ENCODE results near the gene ETFA. TPM values are rescaled to one million over a fixed set of nuclear protein-coding genes. Genes with fewer than 3 reads are reported as not detected.

Gene ETFA
- total and polyA plus RNA-seq, 2 of the 8 experiments (the other 6 are each of a cell fraction or from before 2014, with no cell fraction given) = 60.9 to 90.0 TPM

- Histone ChIP-seq H3K23ac (ENCODE audit: insufficient read length) (no peak overlapping the region), H2BK120ac (replicated peaks; ENCODE audit: low read depth, low read length) (no peak overlapping the region), H3K36me3 (ENCODE audit: control insufficient read depth in 2 of 4, insufficient read depth in 4 of 4, low read length in 3 of 4) (no peaks in the 10 kb centered on the region), H3K4me2 (ENCODE audit: insufficient read depth in 1 of 2, low read depth in 2 of 2, low read length in 2 of 2) (no peak overlapping the region), H3K9ac (replicated peaks in 1 of 4; ENCODE audit: extremely low read depth in 1 of 4, low read depth in 3 of 4, low read length in 3 of 4) (no peak overlapping the region), H4K8ac (ENCODE audit: extremely low read depth, insufficient read depth, low read length) (no peak overlapping the region), H3K56ac (replicated peaks; ENCODE audit: insufficient read length, low read depth, low read length) (no peak overlapping the region), H3K4me3 (ENCODE audit: extremely low read depth in 1 of 4, insufficient read depth in 2 of 4, low read depth in 3 of 4, low read length in 4 of 4) (no peak overlapping the region), H4K20me1 (replicated peaks in 1 of 2; ENCODE audit: control insufficient read depth in 1 of 2, insufficient read depth in 2 of 2, low read length in 2 of 2) (no peaks in the 10 kb centered on the region), H3K23me2 (ENCODE audit: low read depth, low read length) (0 out of 2 replicates have a peak, but pooled peaks cover under 1% of the 10 kb centered on the region), H4K91ac (replicated peaks; ENCODE audit: insufficient read length, low read length) (no peak overlapping the region), H3K27me3 (replicated peaks in 1 of 4; ENCODE audit: control insufficient read depth in 3 of 4, extremely low read depth in 1 of 4, insufficient read depth in 3 of 4, low read length in 3 of 4) (no peaks in the 10 kb centered on the region), H3K27ac (ENCODE audit: low read depth, low read length) (no peak overlapping the region), H3K4me1 (replicated peaks in 1 of 4; ENCODE audit: control insufficient read depth in 3 of 4, insufficient read depth in 4 of 4, low read length in 3 of 4) (peaks cover 0 to 3% (median 0%) of the 10 kb centered on the region in 4 experiments; a peak in 2 of 7 replicates), H2BK5ac (ENCODE audit: low read depth, low read length) (no peak overlapping the region), H4K5ac (ENCODE audit: insufficient read length, low read depth, low read length) (no peak overlapping the region), H3K79me2 (ENCODE audit: control insufficient read depth in 1 of 2, insufficient read depth in 2 of 2, low read length in 2 of 2) (no peaks in the 10 kb centered on the region), H2AFZ (ENCODE audit: low read length) (no peak overlapping the region), H2BK12ac (ENCODE audit: low read depth, low read length) (no peak overlapping the region), H3K4ac (replicated peaks; ENCODE audit: insufficient read length, low read depth, low read length) (no peak overlapping the region), H3K18ac (ENCODE audit: extremely low read depth, low read length) (no peak overlapping the region), H3K9me3 (ENCODE audit: insufficient read depth in 2 of 2, low read depth in 1 of 2, low read length in 1 of 2) (no peaks in the 10 kb centered on the region), H2BK15ac (ENCODE audit: low read length) (no peak overlapping the region), H3K79me1 (ENCODE audit: low read depth, low read length) (no peaks in the 10 kb centered on the region), H2AK5ac (ENCODE audit: low read depth, low read length) (no peak overlapping the region), H3K14ac (ENCODE audit: insufficient read length) (no peak overlapping the region), H2BK20ac (ENCODE audit: low read length) (no peak overlapping the region)
- DNase-seq (ENCODE audit: low read depth in 1 of 2, low spot score in 2 of 2) (no peak), FAIRE-seq (no peak)
- WGBS, 2 experiments (ENCODE audit: extremely low coverage in 1 of 2, insufficient coverage in 1 of 2, insufficient read length in 1 of 2, insufficient replicate concordance in 2 of 2, low coverage in 1 of 2, low lambda C conversion rate in 2 of 2, missing lambda C conversion rate in 1 of 2) = 86% methylated on average over 5 of the region's 5 CpGs; no CpG with 5 or more reads in 1 of the 2 experiments
- TF ChIP-seq TEAD4 (IDR thresholded peaks at IDR 0.05; ENCODE audit: low read depth, low read length) (no peak), SP4 (IDR thresholded peaks at IDR 0.05; ENCODE audit: low read length) (no peak), CREB1 (IDR thresholded peaks at IDR 0.05) (no peak), TCF12 (IDR thresholded peaks at IDR 0.05; ENCODE audit: low read depth, low read length) (no peak), PHF8 (conservative IDR thresholded peaks at IDR 0.05; ENCODE audit: low read depth, low read length) (no peak), USF2 (IDR thresholded peaks at IDR 0.05; ENCODE audit: low read length) (no peak), TBP (IDR thresholded peaks at IDR 0.05; ENCODE audit: low read depth, low read length) (no peak), SIRT6 (IDR thresholded peaks at IDR 0.05; ENCODE audit: low read length) (no peak), ASH2L (IDR thresholded peaks at IDR 0.05; ENCODE audit: low read length) (no peak), CHD1 (IDR thresholded peaks at IDR 0.05; ENCODE audit: low read depth, low read length) (no peak), HDAC2 (IDR thresholded peaks at IDR 0.05; ENCODE audit: borderline replicate concordance in 1 of 2, low read depth in 2 of 2, low read length in 2 of 2) (no peak)
- CTCF ChIA-PET (ENCODE audit: partially characterized antibody) = interaction anchor here (0.6 to 2.3 kb wide), 4 partner anchors 9 to 99 kb away, joined by 3 to 10 read pairs (median 4); partner anchors contain the start of gene ETFA
- POLR2A ChIA-PET (ENCODE audit: partially characterized antibody) = interaction anchor here (0.7 kb wide), 1 partner anchor 26 kb away, joined by 3 read pairs; no protein-coding TSS in a partner anchor
These were observed 10.3 kb upstream of the ETFA start for GRCh38 chr15:76321602-76322001.

Measured in H1 (cell line).